Mucosa of descending colon (tissue), 3 donors: ENCODE data around the gene NLRC3. TPM values are rescaled to one million over a fixed set of nuclear protein-coding genes. Genes with fewer than 3 reads are reported as not detected.

Experiments
- ATAC-seq: fragments of 200-7000 bp; cut with Tn5 transposase; one replicate; pipeline ENCODE4 v1.9.1; 2020; ENCODE audit warnings: mild to moderate bottlenecking, moderate library complexity
- DNase-seq, 3 donors: peaks; one replicate each; pipeline ENCODE4 v3.0.0-alpha.2; 2020
- H3K36me3 ChIP-seq: fragments of 200-600 bp; one replicate; pipeline ENCODE4 v1.8.0; 2021; ENCODE audit warnings: low read depth, mild to moderate bottlenecking
- H3K4me1 ChIP-seq: fragments of 200-600 bp; one replicate; pipeline ENCODE4 v1.8.0; 2021; ENCODE audit warnings: low read depth, mild to moderate bottlenecking
- H3K4me3 ChIP-seq: fragments of 200-600 bp; one replicate; pipeline ENCODE4 v1.8.0; 2021; ENCODE audit warnings: mild to moderate bottlenecking
- H3K9me3 ChIP-seq: fragments of 200-600 bp; one replicate; pipeline ENCODE4 v1.8.0; 2021; ENCODE audit warnings: mild to moderate bottlenecking
- intact Hi-C, 2 donors: fragments of 100-400 bp; cut with DNase I in 1 of 2; cut with micrococcal nuclease in 1 of 2; formaldehyde crosslinking; loops; one replicate each; pipeline versions ENCODE4 v1.11.0 to v1.11.1; 2022; cut with DNase I, micrococcal nuclease
- total RNA-seq, 3 donors: library from RNA; stranded (reverse); fragmentation: NEBNext Ultra II Directional in 2 of 3; extraction: Animal tissue kit (Norgen Biotek cat#: 25700) in 2 of 3; gene quantifications; one replicate each; pipeline versions ENCODE4 v1.2.1 to v1.2.4, GENCODE V29; 2021 to 2023
- TF ChIP-seq, protein P1 (sequence below): fragments of 200-600 bp; IDR thresholded peaks from one replicate; pipeline ENCODE4 v1.8.0; 2022; ENCODE audit warnings: antibody characterized with exemption, mild to moderate bottlenecking
- donor health status: DM: no; HTN: no; CAD: no; lungs with moderate emphysema.
- donor health status: DM: no; HTN: no; CAD: no.
- donor health status: DM: no; HTN: yes; CAD: no.

NLRC3 gene
- total RNA-seq, 3 donors from 2014 or later, result 1.4 to 2.6 (median 1.7) TPM

DNA sequence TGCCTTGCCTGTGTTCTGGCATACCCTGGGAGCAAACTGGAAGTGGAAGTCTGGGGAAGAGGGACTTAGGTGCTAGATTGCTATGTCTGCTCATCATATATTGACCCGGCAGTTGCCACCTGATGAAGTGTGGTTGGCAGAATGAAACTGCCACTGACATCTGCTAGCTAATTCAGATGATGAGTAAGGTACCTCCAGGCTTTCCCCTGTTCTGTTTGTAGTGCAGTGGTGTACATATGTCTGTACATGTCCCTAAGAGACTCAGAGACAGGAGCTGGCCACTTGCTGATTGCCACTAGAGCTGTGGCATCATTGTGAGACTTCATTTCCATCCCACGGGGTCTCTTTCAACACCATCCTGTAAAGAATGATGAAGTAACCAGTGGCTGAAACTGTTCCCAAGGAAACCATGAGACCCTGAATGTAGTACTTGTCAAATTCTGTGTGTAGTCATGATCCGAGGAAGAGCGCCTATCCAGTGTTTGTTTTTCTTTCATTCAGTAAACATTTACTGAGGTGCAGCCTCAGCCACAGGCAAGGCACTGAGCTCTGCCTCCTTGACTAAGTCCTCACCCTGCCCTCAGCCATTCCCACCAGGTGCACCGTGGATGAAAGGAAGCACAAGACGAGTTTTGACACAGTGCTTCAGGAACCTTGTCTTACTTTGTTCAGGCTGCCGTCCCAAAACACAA, 63.2 kb downstream of the NLRC3 start:
- Histone ChIP-seq H3K36me3 (no peaks in the 10 kb centered on the region), H3K4me3 (no peak overlapping the region), H3K9me3 (no peaks in the 10 kb centered on the region), H3K4me1 (no peaks in the 10 kb centered on the region)
- intact Hi-C loops, result no loop called here
- DNase-seq, result no peak
- no peak for ATAC-seq
- TF ChIP-seq, protein P1, sequence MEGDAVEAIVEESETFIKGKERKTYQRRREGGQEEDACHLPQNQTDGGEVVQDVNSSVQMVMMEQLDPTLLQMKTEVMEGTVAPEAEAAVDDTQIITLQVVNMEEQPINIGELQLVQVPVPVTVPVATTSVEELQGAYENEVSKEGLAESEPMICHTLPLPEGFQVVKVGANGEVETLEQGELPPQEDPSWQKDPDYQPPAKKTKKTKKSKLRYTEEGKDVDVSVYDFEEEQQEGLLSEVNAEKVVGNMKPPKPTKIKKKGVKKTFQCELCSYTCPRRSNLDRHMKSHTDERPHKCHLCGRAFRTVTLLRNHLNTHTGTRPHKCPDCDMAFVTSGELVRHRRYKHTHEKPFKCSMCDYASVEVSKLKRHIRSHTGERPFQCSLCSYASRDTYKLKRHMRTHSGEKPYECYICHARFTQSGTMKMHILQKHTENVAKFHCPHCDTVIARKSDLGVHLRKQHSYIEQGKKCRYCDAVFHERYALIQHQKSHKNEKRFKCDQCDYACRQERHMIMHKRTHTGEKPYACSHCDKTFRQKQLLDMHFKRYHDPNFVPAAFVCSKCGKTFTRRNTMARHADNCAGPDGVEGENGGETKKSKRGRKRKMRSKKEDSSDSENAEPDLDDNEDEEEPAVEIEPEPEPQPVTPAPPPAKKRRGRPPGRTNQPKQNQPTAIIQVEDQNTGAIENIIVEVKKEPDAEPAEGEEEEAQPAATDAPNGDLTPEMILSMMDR, result no peak

DNA sequence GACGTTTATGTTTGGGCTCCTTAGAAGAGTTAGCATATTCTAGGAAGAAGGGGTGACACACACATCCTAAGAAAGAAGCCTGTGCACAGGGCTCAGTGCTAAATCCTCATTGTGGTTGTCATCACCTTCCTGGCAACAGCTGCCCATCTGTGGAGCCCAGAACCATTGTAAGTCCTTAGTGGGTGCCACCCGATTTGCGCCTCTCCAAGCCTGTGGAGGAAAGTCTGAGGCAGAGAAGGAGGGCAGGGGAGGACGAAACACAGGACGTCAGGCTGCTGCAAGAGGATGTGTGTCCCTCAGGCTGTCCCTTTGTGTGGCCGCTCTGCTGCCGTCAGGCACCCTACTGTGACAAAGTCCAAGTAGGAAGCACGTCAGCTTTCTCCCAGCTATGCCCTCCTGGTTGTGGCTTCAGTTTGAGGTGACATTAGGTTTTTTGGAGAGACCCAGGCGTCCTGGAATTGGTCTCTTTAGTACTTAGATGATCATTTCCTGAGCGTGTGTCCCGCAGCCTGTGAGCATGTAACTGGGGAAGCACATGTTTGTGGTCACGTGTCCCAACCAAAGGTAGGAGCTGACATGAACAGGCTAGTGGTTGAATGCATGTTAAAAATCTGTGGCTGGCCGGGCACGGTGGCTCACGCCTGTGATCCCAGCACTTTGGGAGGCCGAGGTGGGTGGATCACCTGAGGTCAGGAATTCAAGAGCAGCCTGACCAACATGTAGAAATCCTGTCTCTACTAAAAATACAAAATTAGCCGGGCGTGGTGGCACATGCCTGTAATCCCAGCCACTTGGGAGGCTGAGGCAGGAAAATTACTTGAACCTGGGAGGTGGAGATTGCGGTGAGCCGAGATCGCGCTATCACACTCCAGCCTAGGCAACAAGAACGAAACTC, 65.7 kb downstream of the NLRC3 start:
- DNase-seq (no peak), ATAC-seq (no peak)
- H3K4me1 ChIP-seq, result no peaks in the 10 kb centered on the region
- H3K36me3 ChIP-seq, result no peaks in the 10 kb centered on the region
- intact Hi-C loops, result no loop called here
- no peaks in the 10 kb centered on the region for H3K9me3 ChIP-seq
- no peak overlapping the region for H3K4me3 ChIP-seq
- TF ChIP-seq, protein P1, result no peak

DNA sequence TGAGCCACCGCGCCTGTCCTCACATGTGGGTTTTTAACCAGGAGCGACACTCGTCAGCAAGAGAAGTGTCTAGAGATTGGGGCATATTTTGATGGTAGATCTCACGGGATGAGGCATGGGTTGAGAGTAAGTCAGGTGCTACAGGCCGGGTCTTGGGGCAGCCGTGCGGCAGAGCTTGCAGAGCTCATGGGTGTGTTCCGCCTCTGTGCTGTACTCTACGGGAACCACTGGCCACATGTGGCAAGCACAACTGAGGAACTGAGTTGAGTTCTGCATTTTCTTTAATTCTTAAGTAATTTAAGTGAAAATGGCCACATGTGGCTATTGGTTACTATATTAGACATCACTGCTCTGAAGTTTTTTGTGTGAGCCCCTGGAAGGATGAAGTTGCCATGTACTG, 66.8 kb downstream of the NLRC3 start:
- H3K36me3 ChIP-seq, result no peaks in the 10 kb centered on the region
- no peak for ATAC-seq

DNA sequence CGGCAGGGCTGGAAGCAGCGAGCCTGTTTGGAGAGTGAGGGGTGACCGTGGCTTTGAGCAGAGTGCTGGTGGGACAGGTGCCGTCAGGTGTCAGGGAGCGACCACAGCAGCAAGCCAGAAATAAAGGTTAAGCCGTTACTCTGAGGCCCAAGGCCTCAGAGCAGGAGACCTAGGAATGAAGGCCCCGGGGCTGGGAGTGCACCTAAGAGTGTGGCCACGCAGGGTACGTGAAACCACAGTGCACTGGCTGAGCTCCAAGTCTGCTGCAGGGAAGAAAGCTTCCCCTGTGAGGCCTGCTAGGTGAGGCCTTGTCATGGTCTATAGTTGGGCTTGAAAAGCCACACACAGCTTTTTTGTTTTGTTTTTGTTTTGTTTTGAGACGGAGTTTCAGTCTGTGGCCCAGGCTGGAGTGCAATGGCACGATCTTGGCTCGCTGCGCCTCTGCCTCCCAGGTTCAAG, 67.7 kb downstream of the NLRC3 start:
- Histone ChIP-seq H3K4me3 (no peak overlapping the region), H3K4me1 (no peaks in the 10 kb centered on the region), H3K36me3 (no peaks in the 10 kb centered on the region), H3K9me3 (no peaks in the 10 kb centered on the region)
- ATAC-seq (peak; percentile 83), DNase-seq (peak; percentile 61 to 76 (median 62))
- intact Hi-C loops, result no loop called here
- TF ChIP-seq, protein P1, result no peak

More for the DNA sequence above, 66.8 kb downstream of the NLRC3 start:
- no peaks in the 10 kb centered on the region for H3K9me3 ChIP-seq
- no peak for DNase-seq
- H3K4me3 ChIP-seq, result no peak overlapping the region
- intact Hi-C loops, result no loop called here
- H3K4me1 ChIP-seq, result no peaks in the 10 kb centered on the region
- TF ChIP-seq, protein P1, result no peak

DNA sequence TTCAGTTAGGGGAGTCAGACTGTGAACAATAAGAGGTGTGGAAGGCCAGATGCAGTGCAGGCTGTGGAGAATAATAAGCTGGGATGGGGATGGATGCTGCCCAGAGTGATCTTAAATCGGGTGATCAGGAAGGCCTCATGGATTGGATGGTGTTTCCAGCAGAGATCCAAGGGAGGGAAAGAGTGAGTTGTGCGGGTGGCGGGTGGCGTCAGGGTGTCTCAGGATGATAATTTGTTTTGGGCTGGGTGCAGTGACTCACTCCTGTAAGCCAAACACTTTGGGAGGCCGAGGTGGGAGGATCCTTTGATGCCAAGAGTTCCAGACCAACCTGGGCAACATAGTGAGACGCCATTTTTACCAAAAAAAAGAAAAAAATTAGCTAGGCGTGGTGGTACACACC, 68.5 kb downstream of the NLRC3 start:
- intact Hi-C loops, result no loop called here
- no peak for ATAC-seq

More for the DNA sequence above, 68.5 kb downstream of the NLRC3 start:
- no peak for DNase-seq
- TF ChIP-seq, protein P1, result no peak
- no peaks in the 10 kb centered on the region for H3K36me3 ChIP-seq
- H3K4me1 ChIP-seq, result no peaks in the 10 kb centered on the region
- H3K9me3 ChIP-seq, result no peaks in the 10 kb centered on the region
- no peak overlapping the region for H3K4me3 ChIP-seq
